SJCRH30 (cell line): ENCODE data around the gene SLC27A5. TPM values are rescaled to one million over a fixed set of nuclear protein-coding genes. Genes with fewer than 3 reads are reported as not detected.
"Not testable (repeated sequence)": the region's sequence is repeated elsewhere in the genome, so short reads cannot be mapped to it uniquely, and the experiment has no call there.

Source experiments
- DNase-seq, 2 experiments: peaks; one replicate each; pipeline ENCODE4 v3.0.0-alpha.2; 2015 to 2020
- H3K27ac ChIP-seq: fragments of 250-450 bp; sonication (Bioruptor Pico); 2 replicates; pipeline ENCODE4 v1.5.1; 2020; ENCODE audit warnings: mild to moderate bottlenecking, moderate library complexity
- H3K27me3 ChIP-seq: fragments of 250-450 bp; sonication (Bioruptor Pico); 2 replicates; pipeline ENCODE4 v1.5.1; 2020; ENCODE audit warnings: mild to moderate bottlenecking, moderate library complexity
- H3K36me3 ChIP-seq: fragments of 250-450 bp; sonication (Bioruptor Pico); 2 replicates; pipeline ENCODE4 v1.5.1; 2020; ENCODE audit warnings: mild to moderate bottlenecking, moderate library complexity
- H3K4me1 ChIP-seq: fragments of 250-450 bp; sonication (Bioruptor Pico); 2 replicates; pipeline ENCODE4 v1.5.1; 2020; ENCODE audit warnings: mild to moderate bottlenecking, moderate library complexity
- H3K4me3 ChIP-seq: fragments of 250-450 bp; sonication (Bioruptor Pico); 2 replicates; pipeline ENCODE4 v1.5.1; 2020; ENCODE audit warnings: mild to moderate bottlenecking, moderate library complexity
- H3K9me3 ChIP-seq: fragments of 250-450 bp; sonication (Bioruptor Pico); replicated peaks from 2 replicates; pipeline ENCODE4 v1.5.1; 2020; ENCODE audit warnings: mild to moderate bottlenecking, moderate library complexity
- total RNA-seq: library from RNA; depleted of rRNA; stranded (reverse); fragments of >200 nt; shearing (Covaris generic); gene quantifications from 2 replicates; pipeline ENCODE4 v1.2.3, GENCODE V29; 2014

Gene SLC27A5
- total RNA-seq, 1 experiment from 2014 or later, result 1.0 TPM

- H3K36me3 ChIP-seq, result peaks cover 5% of the 10 kb centered on the region; the same call in 1 of the 2 replicates
- no peak overlapping the region for H3K27ac ChIP-seq
- H3K4me3 ChIP-seq, result no peak overlapping the region; the same call in 1 of the 2 replicates
- H3K4me1 ChIP-seq, result 0 out of 2 replicates have a peak, but pooled peaks cover 2% of the 10 kb centered on the region
- H3K27me3 ChIP-seq, result no peaks in the 10 kb centered on the region
- no peaks in the 10 kb centered on the region for H3K9me3 ChIP-seq
- DNase-seq, result no peak
Observed at GRCh38 chr19:58477130-58477529, 34.7 kb downstream of the SLC27A5 start.

- Histone ChIP-seq H3K36me3 (peaks cover 7% of the 10 kb centered on the region; the same call in 1 of the 2 replicates), H3K27ac (peak overlapping the region; percentile 43), H3K4me3 (peak overlapping the region; percentile 58), H3K27me3 (no peaks in the 10 kb centered on the region), H3K9me3 (no peaks in the 10 kb centered on the region), H3K4me1 (0 out of 2 replicates have a peak, but pooled peaks cover 2% of the 10 kb centered on the region)
- DNase-seq, result peak in 1 of 2 experiments; percentile 25
Observed at GRCh38 chr19:58476498-58477015, 35.2 kb downstream of the SLC27A5 start.

- Histone ChIP-seq H3K36me3 (peaks cover 7% of the 10 kb centered on the region; the same call in 1 of the 2 replicates), H3K4me3 (peak within 1 kb of the TSS; percentile 58), H3K27me3 (no peaks in the 10 kb centered on the region), H3K27ac (peak within 1 kb of the TSS; percentile 43), H3K4me1 (0 out of 2 replicates have a peak, but pooled peaks cover 2% of the 10 kb centered on the region), H3K9me3 (no peaks in the 10 kb centered on the region)
- DNase-seq, result peak; percentile 94 to 96
Observed at GRCh38 chr19:58475714-58476497, 35.9 kb downstream of the SLC27A5 start, which contains the start of gene ZNF446. TSS of gene ZNF446 (plus strand) at chr19:58476352. CDS start at chr19:58477219, 867 bp downstream.

GRCh38 chr19:58474997-58475713 lies 36.6 kb downstream of the SLC27A5 start:
- Histone ChIP-seq H3K27ac (peak overlapping the region; percentile 43), H3K9me3 (no peaks in the 10 kb centered on the region), H3K27me3 (no peaks in the 10 kb centered on the region), H3K36me3 (peaks cover 7% of the 10 kb centered on the region; the same call in 1 of the 2 replicates), H3K4me1 (0 out of 2 replicates have a peak, but pooled peaks cover 2% of the 10 kb centered on the region), H3K4me3 (peak overlapping the region; percentile 58)
- DNase-seq, result no peak

GRCh38 chr19:58474291-58474996 lies 37.3 kb downstream of the SLC27A5 start:
- Histone ChIP-seq H3K4me3 (no peak overlapping the region), H3K4me1 (0 out of 2 replicates have a peak, but pooled peaks cover 2% of the 10 kb centered on the region), H3K27me3 (no peaks in the 10 kb centered on the region), H3K27ac (no peak overlapping the region), H3K9me3 (no peaks in the 10 kb centered on the region), H3K36me3 (peaks cover 7% of the 10 kb centered on the region; the same call in 1 of the 2 replicates)
- DNase-seq, result no peak

- Histone ChIP-seq H3K9me3 (no peaks in the 10 kb centered on the region), H3K36me3 (peaks cover 7% of the 10 kb centered on the region; the same call in 1 of the 2 replicates), H3K27me3 (no peaks in the 10 kb centered on the region), H3K4me3 (no peak overlapping the region), H3K27ac (no peak overlapping the region), H3K4me1 (0 out of 2 replicates have a peak, but pooled peaks cover 2% of the 10 kb centered on the region)
- DNase-seq, result no peak
Observed at GRCh38 chr19:58473775-58474174, 38.0 kb downstream of the SLC27A5 start.

GRCh38 chr19:58471736-58472135 lies 40.1 kb downstream of the SLC27A5 start:
- no peaks in the 10 kb centered on the region for H3K27me3 ChIP-seq
- H3K4me1 ChIP-seq, result no peaks in the 10 kb centered on the region
- no peak overlapping the region for H3K27ac ChIP-seq
- no peak overlapping the region for H3K4me3 ChIP-seq
- peaks cover 7% of the 10 kb centered on the region; the same call in 1 of the 2 replicates for H3K36me3 ChIP-seq
- H3K9me3 ChIP-seq, result no peaks in the 10 kb centered on the region
- DNase-seq, result no peak

- not testable (repeated sequence) for H3K4me3 ChIP-seq, H3K4me1 ChIP-seq, H3K9me3 ChIP-seq, DNase-seq, H3K27me3 ChIP-seq, H3K27ac ChIP-seq, H3K36me3 ChIP-seq
Observed at GRCh38 chr19:58470837-58471543, 40.8 kb downstream of the SLC27A5 start.

- 0 out of 2 replicates have a peak, but pooled peaks cover 2% of the 10 kb centered on the region for H3K4me1 ChIP-seq
- H3K4me3 ChIP-seq, result no peak overlapping the region
- H3K27ac ChIP-seq, result no peak overlapping the region
- no peaks in the 10 kb centered on the region for H3K9me3 ChIP-seq
- no peak for DNase-seq
- no peaks in the 10 kb centered on the region for H3K27me3 ChIP-seq
- H3K36me3 ChIP-seq, result peaks cover 7% of the 10 kb centered on the region; the same call in 1 of the 2 replicates
Observed at GRCh38 chr19:58469241-58470013, 42.4 kb downstream of the SLC27A5 start.

GRCh38 chr19:58468216-58468839 lies 43.5 kb downstream of the SLC27A5 start:
- no peak overlapping the region for H3K4me3 ChIP-seq
- no peak for DNase-seq

GRCh38 chr19:58466760-58467589 lies 44.8 kb downstream of the SLC27A5 start, which contains the start of gene ZNF324:
TSS of gene ZNF324 (plus strand) at chr19:58467080. CDS start at chr19:58469186, 2,106 bp downstream.
- H3K4me1 ChIP-seq, result 0 out of 2 replicates have a peak, but pooled peaks cover 2% of the 10 kb centered on the region
- H3K4me3 ChIP-seq, result peak within 1 kb of the TSS; percentile 77
- peak; percentile 97 for DNase-seq
- no peaks in the 10 kb centered on the region for H3K27me3 ChIP-seq
- 0 out of 2 replicates have a peak, but pooled peaks cover under 1% of the 10 kb centered on the region for H3K36me3 ChIP-seq
- H3K9me3 ChIP-seq, result no peaks in the 10 kb centered on the region
- peak within 1 kb of the TSS; percentile 20; the same call in 1 of the 2 replicates for H3K27ac ChIP-seq

More at GRCh38 chr19:58468216-58468839, 43.5 kb downstream of the SLC27A5 start:
- Histone ChIP-seq H3K27me3 (no peaks in the 10 kb centered on the region), H3K4me1 (0 out of 2 replicates have a peak, but pooled peaks cover 2% of the 10 kb centered on the region), H3K36me3 (peaks cover 7% of the 10 kb centered on the region; the same call in 1 of the 2 replicates), H3K9me3 (no peaks in the 10 kb centered on the region), H3K27ac (no peak overlapping the region)
